IMR-90 (cell line): ENCODE data around the gene LAG3. TPM values are rescaled to one million over a fixed set of nuclear protein-coding genes. Genes with fewer than 3 reads are reported as not detected.

Experiments
- ATAC-seq: fragments of 200-7000 bp; cut with Tn5 transposase; 2 replicates; pipeline ENCODE4 v1.9.1; 2020; ENCODE audit warnings: low read depth, mild to moderate bottlenecking, moderate library complexity
- BruUV-seq: library from RNA; stranded (reverse); fragments of 400-500 nt; replicated peaks from 2 replicates; lab custom pipeline; 2021; lab: Mats Ljungman, UMichigan
- CTCF ChIA-PET: fragments of 300-600 bp; formaldehyde crosslinking; extraction: SDS; loops from one replicate; lab custom pipeline; 2021; ENCODE audit warnings: antibody characterized with exemption; lab: Yijun Ruan, JAX
- POLR2A ChIA-PET: fragments of 300-600 bp; sonication (Branson Sonifier 250); formaldehyde crosslinking; loops from one replicate; lab custom pipeline; 2022; ENCODE audit warnings: antibody characterized with exemption; ENCODE audit not compliant: unreplicated experiment; lab: Charles Lee
- DNase-seq: peaks from one replicate; pipeline ENCODE4 v3.0.0; 2013
- H2AFZ ChIP-seq: replicated peaks from 2 replicates; pipeline ENCODE3; 2013; ENCODE audit warnings: low read length, mild to moderate bottlenecking; ENCODE audit not compliant: poor library complexity
- H2AK5ac ChIP-seq: 2 replicates; pipeline ENCODE4 v1.6.1; 2013; ENCODE audit warnings: low read depth, low read length, inconsistent platforms
- H2AK9ac ChIP-seq: replicated peaks from 2 replicates; pipeline ENCODE3; 2013; ENCODE audit warnings: mild to moderate bottlenecking, low read depth, low read length, moderate library complexity; ENCODE audit not compliant: poor library complexity
- H2BK120ac ChIP-seq: 2 replicates; pipeline ENCODE4 v1.6.1; 2013; ENCODE audit warnings: low read depth, low read length, inconsistent platforms
- H2BK15ac ChIP-seq: 3 replicates; pipeline ENCODE4 v1.6.1; 2013; ENCODE audit warnings: low read depth, low read length, inconsistent platforms
- H2BK20ac ChIP-seq: 2 replicates; pipeline ENCODE4 v1.6.1; 2013; ENCODE audit warnings: low read depth, mild to moderate bottlenecking, inconsistent platforms, low read length, moderate library complexity
- H2BK5ac ChIP-seq: 2 replicates; pipeline ENCODE4 v1.6.1; 2013; ENCODE audit warnings: mild to moderate bottlenecking, low read depth, low read length, inconsistent platforms; ENCODE audit not compliant: poor library complexity, severe bottlenecking
- H3K14ac ChIP-seq: replicated peaks from 2 replicates; pipeline ENCODE4 v1.6.1; 2013; ENCODE audit warnings: low read depth, low read length, inconsistent platforms
- H3K18ac ChIP-seq: 2 replicates; pipeline ENCODE4 v1.6.1; 2013; ENCODE audit warnings: low read depth, low read length, control low read depth
- H3K23ac ChIP-seq: 2 replicates; pipeline ENCODE4 v1.6.1; 2013; ENCODE audit warnings: low read depth, low read length, inconsistent platforms
- H3K27ac ChIP-seq: 2 replicates; pipeline ENCODE4 v1.5.1; 2013; ENCODE audit warnings: mild to moderate bottlenecking, control low read depth, low read length; ENCODE audit not compliant: insufficient read depth
- H3K27me3 ChIP-seq: 2 replicates; pipeline ENCODE4 v1.6.1; 2013; ENCODE audit warnings: low read length; ENCODE audit not compliant: control insufficient read depth, insufficient read depth
- H3K36me3 ChIP-seq: 2 replicates; pipeline ENCODE4 v1.6.1; 2013; ENCODE audit warnings: low read length, mixed read lengths; ENCODE audit not compliant: control insufficient read depth, insufficient read depth
- H3K4ac ChIP-seq: 2 replicates; pipeline ENCODE4 v1.6.1; 2013; ENCODE audit warnings: low read depth, low read length, inconsistent platforms
- H3K4me1 ChIP-seq: 2 replicates; pipeline ENCODE4 v1.6.1; 2013; ENCODE audit warnings: low read length, mixed read lengths; ENCODE audit not compliant: control insufficient read depth, insufficient read depth
- H3K4me2 ChIP-seq: 2 replicates; pipeline ENCODE4 v1.6.1; 2013; ENCODE audit warnings: low read depth, mild to moderate bottlenecking, control low read depth, low read length, moderate library complexity
- H3K4me3 ChIP-seq: 2 replicates; pipeline ENCODE4 v1.5.1; 2013; ENCODE audit warnings: low read depth, mild to moderate bottlenecking, control low read depth, low read length, moderate library complexity; ENCODE audit not compliant: insufficient read depth
- H3K56ac ChIP-seq: 2 replicates; pipeline ENCODE4 v1.6.1; 2013; ENCODE audit warnings: low read length, inconsistent platforms; ENCODE audit not compliant: insufficient read depth; ENCODE audit errors: extremely low read depth
- H3K79me1 ChIP-seq, 2 experiments: 2 replicates each; pipeline ENCODE4 v1.6.1; 2013; ENCODE audit warnings: low read length in 2 of 2, inconsistent platforms in 1 of 2, low read depth in 1 of 2
- H3K9ac ChIP-seq: 2 replicates; pipeline ENCODE4 v1.6.1; 2013; ENCODE audit warnings: low read depth, low read length, control low read depth
- H3K9me1 ChIP-seq: 2 replicates; pipeline ENCODE4 v1.6.1; 2013; ENCODE audit warnings: low read length, inconsistent platforms; ENCODE audit not compliant: insufficient read depth
- H3K9me3 ChIP-seq: 2 replicates; pipeline ENCODE4 v1.6.1; 2013; ENCODE audit warnings: low read length; ENCODE audit not compliant: control insufficient read depth, insufficient read depth
- H4K20me1 ChIP-seq: 2 replicates; pipeline ENCODE4 v1.6.1; 2013; ENCODE audit warnings: low read length, inconsistent platforms; ENCODE audit not compliant: insufficient read depth
- H4K5ac ChIP-seq: 2 replicates; pipeline ENCODE4 v1.6.1; 2013; ENCODE audit warnings: mild to moderate bottlenecking, low read depth, low read length, control low read depth
- H4K8ac ChIP-seq, 2 experiments: 2 replicates each; pipeline ENCODE4 v1.6.1; 2013; ENCODE audit warnings: low read depth in 2 of 2, low read length in 2 of 2, control low read depth in 1 of 2, inconsistent platforms in 1 of 2
- H4K91ac ChIP-seq: 2 replicates; pipeline ENCODE4 v1.6.1; 2013; ENCODE audit warnings: low read depth, low read length, inconsistent platforms; ENCODE audit not compliant: insufficient read depth
- BHLHE40 ChIP-seq: fragments of 150-350 bp; IDR thresholded peaks from 2 replicates; pipeline ENCODE4 v1.6.1; 2016; ENCODE audit warnings: mild to moderate bottlenecking, low read depth, low read length
- CEBPB ChIP-seq: IDR thresholded peaks from 2 replicates; pipeline ENCODE4 v1.6.1; 2012; ENCODE audit warnings: low read depth, low read length, improper control_type of control experiment
- CHD1 ChIP-seq: IDR thresholded peaks from 2 replicates; pipeline ENCODE4 v1.6.1; 2012; ENCODE audit warnings: low read depth, low read length, improper control_type of control experiment
- MAFK ChIP-seq: IDR thresholded peaks from 2 replicates; pipeline ENCODE4 v1.6.1; 2012; ENCODE audit warnings: low read depth, low read length, improper control_type of control experiment
- MAZ ChIP-seq: IDR thresholded peaks from 2 replicates; pipeline ENCODE4 v1.6.1; 2012; ENCODE audit warnings: low read depth, mild to moderate bottlenecking, low read length, improper control_type of control experiment, moderate library complexity, borderline replicate concordance
- MXI1 ChIP-seq: IDR thresholded peaks from 2 replicates; pipeline ENCODE4 v1.6.1; 2012; ENCODE audit warnings: low read depth, mild to moderate bottlenecking, low read length, moderate library complexity, borderline replicate concordance
- NFE2L2 ChIP-seq: fragments of 150-350 bp; IDR thresholded peaks from 2 replicates; pipeline ENCODE4 v1.6.1; 2016; ENCODE audit warnings: low read depth, mild to moderate bottlenecking, low read length
- POLR2A ChIP-seq: IDR thresholded peaks from 2 replicates; pipeline ENCODE4 v1.6.1; 2012; ENCODE audit warnings: mild to moderate bottlenecking, low read depth, low read length
- RAD21 ChIP-seq: IDR thresholded peaks from 2 replicates; pipeline ENCODE4 v1.6.1; 2012; ENCODE audit warnings: low read length, improper control_type of control experiment
- RFX5 ChIP-seq: IDR thresholded peaks from 2 replicates; pipeline ENCODE4 v1.8.0; 2012; ENCODE audit warnings: low read depth, mild to moderate bottlenecking, low read length, moderate library complexity
- SMC3 ChIP-seq: fragments of 150-350 bp; IDR thresholded peaks from 2 replicates; pipeline ENCODE4 v1.6.1; 2016; ENCODE audit warnings: low read depth, mild to moderate bottlenecking, antibody characterized with exemption, low read length, moderate library complexity
- WGBS, 2 experiments: methylation state at CpG; one replicate each; pipeline versions ENCODE4 v1.1.5 to v1.1.7; 2013; ENCODE audit warnings: missing lambda C conversion rate in 2 of 2; ENCODE audit not compliant: insufficient read length in 1 of 2; ENCODE audit errors: extremely low coverage in 2 of 2; 5-methylcytosine and 5-hydroxymethylcytosine counted together
- dilution Hi-C: fragments of 300-500 bp; cut with HindIII; formaldehyde crosslinking; loops from one replicate; pipeline ENCODE4 v1.14.3; 2018; ENCODE audit warnings: low sequenced_read_pairs; ENCODE audit not compliant: unreplicated experiment
- in situ Hi-C: fragments of 300-500 bp; cut with MboI; formaldehyde crosslinking; loops from 3 replicates; pipeline ENCODE4 v1.14.3; 2019; ENCODE audit warnings: low sequenced_read_pairs, inconsistent platforms, mixed read lengths
- intact Hi-C: fragments of 100-400 bp; cut with micrococcal nuclease; formaldehyde crosslinking; loops from 2 replicates; pipeline ENCODE4 v1.10.0; 2022
- polyA plus RNA-seq, 3 experiments: library from polyadenylated mRNA; depleted of rRNA; stranded (reverse); fragments of >200 nt; gene quantifications; 2 replicates each; pipeline ENCODE4 v1.2.3, GENCODE V29; 2012; ENCODE audit warnings: low replicate concordance in 1 of 3
- total RNA-seq: library from RNA; depleted of rRNA; stranded (reverse); fragments of >200 nt; gene quantifications from 2 replicates; pipeline ENCODE4 v1.2.3, GENCODE V29; 2012
- TF ChIP-seq, protein P1 (sequence below): fragments of 150-350 bp; IDR thresholded peaks from 2 replicates; pipeline ENCODE4 v1.6.1; 2017; ENCODE audit warnings: mild to moderate bottlenecking, antibody characterized with exemption, low read length, low read depth
- TF ChIP-seq, protein P2 (sequence below): fragments of 150-350 bp; IDR thresholded peaks from 2 replicates; pipeline ENCODE4 v1.6.1; 2016; ENCODE audit warnings: low read depth, mild to moderate bottlenecking, low read length, moderate library complexity, borderline replicate concordance
- TF ChIP-seq, protein P3 (sequence below): conservative IDR thresholded peaks from 2 replicates; pipeline ENCODE4 v1.5.1; 2012; ENCODE audit warnings: mild to moderate bottlenecking, low read depth, low read length, improper control_type of control experiment

LAG3 gene
- total and polyA plus RNA-seq, 2 of the 4 experiments (the other 2 are of a cell fraction), result 0.41 TPM; not detected in 1

DNA sequence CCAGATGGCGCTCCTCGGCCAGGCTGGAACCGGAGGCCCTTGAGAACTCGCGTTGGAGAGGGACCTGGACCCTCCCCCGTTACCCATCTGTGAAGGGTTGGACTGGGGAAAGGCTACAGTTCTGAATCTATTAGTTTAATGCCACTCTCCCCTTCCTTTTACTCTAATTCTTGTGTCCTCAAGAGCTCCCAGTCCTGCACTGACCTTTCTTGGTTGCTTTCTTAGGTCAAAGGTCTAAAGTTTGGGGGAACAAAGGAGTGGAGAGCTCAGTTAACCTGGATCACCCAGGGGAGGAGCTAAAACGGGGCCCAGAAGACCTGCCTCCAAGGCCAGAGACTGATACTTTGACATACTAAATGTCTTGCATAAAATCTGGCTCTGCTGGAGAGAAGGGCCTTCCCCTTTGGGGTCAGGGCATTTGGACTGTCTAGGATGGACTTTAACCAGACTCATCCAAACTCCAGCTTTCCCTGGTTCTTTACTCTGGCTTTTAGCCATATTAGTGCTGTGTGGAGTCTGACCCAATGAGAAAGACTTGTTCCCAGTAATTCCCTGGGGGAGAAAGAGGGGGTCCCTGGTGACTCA lies 18.5 kb upstream of the LAG3 start:
- H3K4me3 ChIP-seq, result no peak overlapping the region
- 0 out of 2 replicates have a peak overlapping the region, but pooled peaks have one; percentile 21 for H3K4ac ChIP-seq
- H2BK20ac ChIP-seq, result no peak overlapping the region
- H3K9ac ChIP-seq, result peak overlapping the region; percentile 5; the same call in 1 of the 2 replicates
- no peak overlapping the region for H3K23ac ChIP-seq
- H3K14ac ChIP-seq, result no peak overlapping the region
- H3K18ac ChIP-seq, result no peak overlapping the region
- intact Hi-C loops, result loop anchor here (1.0 to 2.0 kb wide), 4 partner anchors 10 to 71 kb away; partner anchors contain the start of gene ZNF384
- no peaks in the 10 kb centered on the region for H3K9me3 ChIP-seq
- in situ Hi-C loops, result loop anchor here (5.0 kb wide), 1 partner anchor 73 kb away; the partner anchor contains the start of gene P3H3
- H3K9me1 ChIP-seq, result peaks cover 6% of the 10 kb centered on the region
- dilution Hi-C loops, result no loop called here
- ChIA-PET POLR2A (interaction anchor here (1.0 to 3.2 kb wide), 3 partner anchors 13 to 68 kb away, joined by 3 to 21 read pairs (median 3); partner anchors contain the start of genes GPR162 and PTMS), CTCF (interaction anchor here (0.7 to 3.9 kb wide), 8 partner anchors 9 to 99 kb away, joined by 3 to 27 read pairs (median 8); partner anchors contain the start of genes CD4 and PTMS)
- H2AFZ ChIP-seq, result peak overlapping the region; percentile 91
- DNase-seq (no peak), ATAC-seq (no peak)
- peaks cover 7% of the 10 kb centered on the region for H3K4me1 ChIP-seq
- no peak overlapping the region for H3K56ac ChIP-seq
- peaks cover 17 to 32% of the 10 kb centered on the region in 2 experiments for H3K79me1 ChIP-seq
- no peak overlapping the region for H4K91ac ChIP-seq
- H3K27ac ChIP-seq, result peak overlapping the region; percentile 9; the same call in 1 of the 2 replicates
- no peak overlapping the region for H2AK9ac ChIP-seq
- BruUV-seq, result no TSS peak
- H3K4me2 ChIP-seq, result peak overlapping the region; percentile 19; the same call in 1 of the 2 replicates
- H4K20me1 ChIP-seq, result peaks cover 13% of the 10 kb centered on the region
- no peaks in the 10 kb centered on the region for H3K27me3 ChIP-seq
- H2BK120ac ChIP-seq, result no peak overlapping the region
- no peak overlapping the region for H2AK5ac ChIP-seq
- WGBS, 2 experiments, result 0% methylated on average over 4 of the region's 7 CpGs; no CpG with 5 or more reads in 1 of the 2 experiments
- H4K8ac ChIP-seq, result peak overlapping the region; percentile 27 to 51; a peak in 3 of 4 replicates
- H2BK5ac ChIP-seq, result no peak overlapping the region
- H2BK15ac ChIP-seq, result no peak overlapping the region
- peaks cover 25% of the 10 kb centered on the region for H3K36me3 ChIP-seq
- H4K5ac ChIP-seq, result no peak overlapping the region; the same call in 1 of the 2 replicates
- no peak for TF ChIP-seq MAFK
- no peak for TF ChIP-seq MAZ
- TF ChIP-seq, protein P1, sequence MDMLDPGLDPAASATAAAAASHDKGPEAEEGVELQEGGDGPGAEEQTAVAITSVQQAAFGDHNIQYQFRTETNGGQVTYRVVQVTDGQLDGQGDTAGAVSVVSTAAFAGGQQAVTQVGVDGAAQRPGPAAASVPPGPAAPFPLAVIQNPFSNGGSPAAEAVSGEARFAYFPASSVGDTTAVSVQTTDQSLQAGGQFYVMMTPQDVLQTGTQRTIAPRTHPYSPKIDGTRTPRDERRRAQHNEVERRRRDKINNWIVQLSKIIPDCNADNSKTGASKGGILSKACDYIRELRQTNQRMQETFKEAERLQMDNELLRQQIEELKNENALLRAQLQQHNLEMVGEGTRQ, result no peak
- no peak for TF ChIP-seq NFE2L2
- TF ChIP-seq, protein P2, sequence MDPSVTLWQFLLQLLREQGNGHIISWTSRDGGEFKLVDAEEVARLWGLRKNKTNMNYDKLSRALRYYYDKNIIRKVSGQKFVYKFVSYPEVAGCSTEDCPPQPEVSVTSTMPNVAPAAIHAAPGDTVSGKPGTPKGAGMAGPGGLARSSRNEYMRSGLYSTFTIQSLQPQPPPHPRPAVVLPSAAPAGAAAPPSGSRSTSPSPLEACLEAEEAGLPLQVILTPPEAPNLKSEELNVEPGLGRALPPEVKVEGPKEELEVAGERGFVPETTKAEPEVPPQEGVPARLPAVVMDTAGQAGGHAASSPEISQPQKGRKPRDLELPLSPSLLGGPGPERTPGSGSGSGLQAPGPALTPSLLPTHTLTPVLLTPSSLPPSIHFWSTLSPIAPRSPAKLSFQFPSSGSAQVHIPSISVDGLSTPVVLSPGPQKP, result no peak
- peak; percentile 98 for TF ChIP-seq SMC3
- no peak for TF ChIP-seq POLR2A
- TF ChIP-seq CEBPB, result no peak
- no peak for TF ChIP-seq BHLHE40
- TF ChIP-seq, protein P3, sequence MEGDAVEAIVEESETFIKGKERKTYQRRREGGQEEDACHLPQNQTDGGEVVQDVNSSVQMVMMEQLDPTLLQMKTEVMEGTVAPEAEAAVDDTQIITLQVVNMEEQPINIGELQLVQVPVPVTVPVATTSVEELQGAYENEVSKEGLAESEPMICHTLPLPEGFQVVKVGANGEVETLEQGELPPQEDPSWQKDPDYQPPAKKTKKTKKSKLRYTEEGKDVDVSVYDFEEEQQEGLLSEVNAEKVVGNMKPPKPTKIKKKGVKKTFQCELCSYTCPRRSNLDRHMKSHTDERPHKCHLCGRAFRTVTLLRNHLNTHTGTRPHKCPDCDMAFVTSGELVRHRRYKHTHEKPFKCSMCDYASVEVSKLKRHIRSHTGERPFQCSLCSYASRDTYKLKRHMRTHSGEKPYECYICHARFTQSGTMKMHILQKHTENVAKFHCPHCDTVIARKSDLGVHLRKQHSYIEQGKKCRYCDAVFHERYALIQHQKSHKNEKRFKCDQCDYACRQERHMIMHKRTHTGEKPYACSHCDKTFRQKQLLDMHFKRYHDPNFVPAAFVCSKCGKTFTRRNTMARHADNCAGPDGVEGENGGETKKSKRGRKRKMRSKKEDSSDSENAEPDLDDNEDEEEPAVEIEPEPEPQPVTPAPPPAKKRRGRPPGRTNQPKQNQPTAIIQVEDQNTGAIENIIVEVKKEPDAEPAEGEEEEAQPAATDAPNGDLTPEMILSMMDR, result peak; percentile 99; the same call in 1 of the 2 replicates
- no peak for TF ChIP-seq RFX5
- peak; percentile 97 for TF ChIP-seq RAD21
- TF ChIP-seq MXI1, result no peak
- no peak for TF ChIP-seq CHD1
